ENCODE data around the gene SPECC1. TPM values are rescaled to one million over a fixed set of nuclear protein-coding genes. Genes with fewer than 3 reads are reported as not detected.
"Not testable (repeated sequence)": the region's sequence is repeated elsewhere in the genome, so short reads cannot be mapped to it uniquely, and the experiment has no call there.

Gene SPECC1
- polyA plus RNA-seq, 3 donors = 36.0 to 58.4 (median 50.5) TPM

DNA sequence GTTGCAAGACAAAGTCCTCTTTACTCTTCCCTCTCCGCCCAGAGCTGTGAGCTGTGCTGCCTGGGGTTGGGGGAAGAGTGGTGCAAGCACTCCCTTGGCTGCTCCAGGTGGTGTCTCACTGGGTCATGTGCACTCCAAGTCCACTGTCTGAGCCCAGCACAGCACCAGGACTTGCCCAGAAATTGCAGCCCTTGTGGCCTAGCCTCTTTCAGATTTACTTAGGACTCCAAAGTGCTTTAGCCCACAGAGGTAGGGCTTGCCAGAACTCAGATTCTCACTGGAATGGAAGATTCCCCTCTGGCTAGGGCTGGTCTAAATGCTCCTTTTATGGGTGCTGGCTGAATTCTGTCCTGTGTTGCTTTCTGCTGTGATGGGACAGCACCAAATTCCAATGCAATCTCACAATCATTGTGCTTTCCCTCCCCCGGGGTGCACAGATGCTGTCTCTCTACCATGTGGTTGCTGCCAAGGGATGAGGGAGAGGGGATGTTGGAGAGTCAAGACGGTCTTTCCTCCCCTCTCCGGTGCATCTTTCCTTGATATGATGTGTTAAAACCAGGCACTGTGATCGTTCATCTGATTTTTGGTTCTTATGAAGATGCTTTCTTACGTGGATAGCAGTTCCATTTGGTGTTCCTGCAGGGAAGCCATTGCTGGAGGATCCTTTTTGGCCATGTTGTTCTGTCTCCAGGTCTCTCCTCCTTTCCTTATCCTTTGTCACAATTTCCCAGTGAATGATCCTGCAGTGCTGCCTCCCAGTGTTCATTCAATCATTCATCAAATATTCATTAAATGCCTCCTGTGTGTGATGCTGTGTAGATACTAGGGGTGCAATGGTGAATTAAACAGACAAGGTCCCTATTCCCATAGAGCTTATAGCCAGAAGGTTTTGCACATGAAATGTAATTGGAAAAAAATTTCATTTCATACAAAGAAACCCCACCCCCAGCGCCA is 216.3 kb downstream of the SPECC1 start:
- Histone ChIP-seq H3K4me1 (ENCODE audit: control insufficient read depth in 1 of 2, insufficient read depth in 2 of 2, low read length in 2 of 2) (peaks cover 2 to 18% of the 10 kb centered on the region in 2 donors), H2AFZ (ENCODE audit: insufficient read depth, low read depth, low read length, poor library complexity, severe bottlenecking) (no peak overlapping the region), H3K9ac (ENCODE audit: insufficient read depth, low read length, poor library complexity, severe bottlenecking) (no peak overlapping the region), H3K4me2 (replicated peaks; ENCODE audit: extremely low read depth, low read length, poor library complexity, severe bottlenecking) (no peak overlapping the region), H4K20me1 (ENCODE audit: insufficient read depth, low read length) (peaks cover 76% of the 10 kb centered on the region), H3K79me2 (ENCODE audit: insufficient read depth, low read length) (peaks cover 66% of the 10 kb centered on the region), H3K36me3 (replicated peaks in 1 of 2; ENCODE audit: control insufficient read depth in 1 of 2, insufficient read depth in 2 of 2, low read length in 2 of 2) (peaks cover 31 to 73% of the 10 kb centered on the region in 2 donors), H3K27ac (ENCODE audit: low read depth in 1 of 2, low read length in 2 of 2) (no peak overlapping the region), H3K4me3 (replicated peaks in 1 of 3; ENCODE audit: low read depth in 2 of 3, low read length in 3 of 3) (no peak overlapping the region), H3K9me3 (replicated peaks in 1 of 2; ENCODE audit: control insufficient read depth in 1 of 2, insufficient read depth in 1 of 2, low read length in 2 of 2) (no peaks in the 10 kb centered on the region), H3K27me3 (ENCODE audit: control insufficient read depth in 2 of 2, insufficient read depth in 2 of 2, low read length in 2 of 2) (no peaks in the 10 kb centered on the region)
- intact Hi-C loops (cut with micrococcal nuclease) = loop anchor here (2.0 to 5.0 kb wide), 2 partner anchors 92 to 95 kb away; no protein-coding TSS in a partner anchor
- peaks cover 51 to 72% of the 10 kb centered on the region in 2 donors for H3K36me3 Mint-ChIP-seq
- no peaks in the 10 kb centered on the region for H3K27me3 Mint-ChIP-seq (ENCODE audit: low read depth in 3 of 3)
- no peaks in the 10 kb centered on the region for H3K9me3 Mint-ChIP-seq
- H3K27ac Mint-ChIP-seq = peak overlapping the region in 2 of 7 donors; percentile 15 to 59
- no peak overlapping the region for H3K4me3 Mint-ChIP-seq
- 75% methylated on average over 4 of the region's 7 CpGs for WGBS (ENCODE audit: insufficient coverage)
- TF ChIP-seq, protein P1, sequence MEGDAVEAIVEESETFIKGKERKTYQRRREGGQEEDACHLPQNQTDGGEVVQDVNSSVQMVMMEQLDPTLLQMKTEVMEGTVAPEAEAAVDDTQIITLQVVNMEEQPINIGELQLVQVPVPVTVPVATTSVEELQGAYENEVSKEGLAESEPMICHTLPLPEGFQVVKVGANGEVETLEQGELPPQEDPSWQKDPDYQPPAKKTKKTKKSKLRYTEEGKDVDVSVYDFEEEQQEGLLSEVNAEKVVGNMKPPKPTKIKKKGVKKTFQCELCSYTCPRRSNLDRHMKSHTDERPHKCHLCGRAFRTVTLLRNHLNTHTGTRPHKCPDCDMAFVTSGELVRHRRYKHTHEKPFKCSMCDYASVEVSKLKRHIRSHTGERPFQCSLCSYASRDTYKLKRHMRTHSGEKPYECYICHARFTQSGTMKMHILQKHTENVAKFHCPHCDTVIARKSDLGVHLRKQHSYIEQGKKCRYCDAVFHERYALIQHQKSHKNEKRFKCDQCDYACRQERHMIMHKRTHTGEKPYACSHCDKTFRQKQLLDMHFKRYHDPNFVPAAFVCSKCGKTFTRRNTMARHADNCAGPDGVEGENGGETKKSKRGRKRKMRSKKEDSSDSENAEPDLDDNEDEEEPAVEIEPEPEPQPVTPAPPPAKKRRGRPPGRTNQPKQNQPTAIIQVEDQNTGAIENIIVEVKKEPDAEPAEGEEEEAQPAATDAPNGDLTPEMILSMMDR (IDR thresholded peaks at IDR 0.05) = no peak
- H3K4me1 Mint-ChIP-seq = peaks cover 22% of the 10 kb centered on the region
- DNase-seq = no peak

DNA sequence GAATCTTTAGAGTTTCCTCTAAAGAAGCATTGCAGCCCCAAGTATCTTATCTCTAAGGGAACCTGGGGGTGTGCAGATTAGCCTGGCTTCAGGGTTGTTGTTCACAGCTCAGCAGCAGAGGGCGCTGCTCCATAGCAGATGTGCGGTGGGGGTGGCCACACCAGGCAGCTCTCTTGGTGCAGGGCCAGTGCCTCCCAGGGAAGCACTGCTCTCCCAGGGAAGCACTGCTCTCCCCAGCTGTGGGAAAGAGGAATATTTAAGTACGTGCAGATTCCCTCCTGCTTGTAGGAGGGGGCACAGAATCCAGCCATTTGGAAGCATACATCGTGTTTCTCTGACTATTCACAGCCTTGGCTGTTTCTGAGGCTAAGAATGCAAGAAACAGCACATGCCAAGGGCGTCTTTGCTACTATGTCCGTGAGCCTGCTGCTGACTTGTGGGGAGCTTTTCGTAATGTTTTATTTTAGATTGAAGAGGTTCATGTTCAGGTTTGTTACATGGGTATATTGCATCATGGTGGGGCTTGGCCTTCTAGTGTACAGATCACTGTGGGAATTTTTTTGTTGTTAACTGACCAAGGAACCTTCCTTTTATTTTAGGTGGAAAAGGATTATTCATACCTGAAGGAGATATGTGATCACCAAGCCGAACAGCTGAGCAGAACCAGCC is 217.8 kb downstream of the SPECC1 start:
- H3K9me3 Mint-ChIP-seq = no peaks in the 10 kb centered on the region
- Histone ChIP-seq H2AFZ (ENCODE audit: insufficient read depth, low read depth, low read length, poor library complexity, severe bottlenecking) (no peak overlapping the region), H3K27me3 (ENCODE audit: control insufficient read depth in 2 of 2, insufficient read depth in 2 of 2, low read length in 2 of 2) (no peaks in the 10 kb centered on the region), H3K9ac (ENCODE audit: insufficient read depth, low read length, poor library complexity, severe bottlenecking) (no peak overlapping the region), H3K79me2 (ENCODE audit: insufficient read depth, low read length) (peaks cover 54% of the 10 kb centered on the region), H3K4me1 (ENCODE audit: control insufficient read depth in 1 of 2, insufficient read depth in 2 of 2, low read length in 2 of 2) (peaks cover 2 to 18% of the 10 kb centered on the region in 2 donors), H4K20me1 (ENCODE audit: insufficient read depth, low read length) (peaks cover 67% of the 10 kb centered on the region), H3K9me3 (replicated peaks in 1 of 2; ENCODE audit: control insufficient read depth in 1 of 2, insufficient read depth in 1 of 2, low read length in 2 of 2) (no peaks in the 10 kb centered on the region), H3K4me3 (replicated peaks in 1 of 3; ENCODE audit: low read depth in 2 of 3, low read length in 3 of 3) (no peak overlapping the region), H3K27ac (ENCODE audit: low read depth in 1 of 2, low read length in 2 of 2) (peak overlapping the region in 1 of 2 donors; percentile 34), H3K36me3 (replicated peaks in 1 of 2; ENCODE audit: control insufficient read depth in 1 of 2, insufficient read depth in 2 of 2, low read length in 2 of 2) (peaks cover 45 to 84% of the 10 kb centered on the region in 2 donors), H3K4me2 (replicated peaks; ENCODE audit: extremely low read depth, low read length, poor library complexity, severe bottlenecking) (no peak overlapping the region)
- H3K36me3 Mint-ChIP-seq = peaks cover 58 to 79% of the 10 kb centered on the region in 2 donors
- H3K27me3 Mint-ChIP-seq (ENCODE audit: low read depth in 3 of 3) = no peaks in the 10 kb centered on the region
- WGBS (ENCODE audit: insufficient coverage) = 56% methylated on average over 6 of the region's 8 CpGs
- peak; percentile 50 to 64 (median 54) for DNase-seq
- no peak overlapping the region for H3K4me3 Mint-ChIP-seq
- H3K27ac Mint-ChIP-seq = peak overlapping the region in 3 of 7 donors; percentile 62 to 70 (median 69)
- TF ChIP-seq, protein P1 (IDR thresholded peaks at IDR 0.05) = peak; percentile 83
- H3K4me1 Mint-ChIP-seq = peaks cover 22% of the 10 kb centered on the region
- intact Hi-C loops (cut with micrococcal nuclease) = loop anchor here (2.0 to 5.0 kb wide), 2 partner anchors 90 to 94 kb away; no protein-coding TSS in a partner anchor

DNA sequence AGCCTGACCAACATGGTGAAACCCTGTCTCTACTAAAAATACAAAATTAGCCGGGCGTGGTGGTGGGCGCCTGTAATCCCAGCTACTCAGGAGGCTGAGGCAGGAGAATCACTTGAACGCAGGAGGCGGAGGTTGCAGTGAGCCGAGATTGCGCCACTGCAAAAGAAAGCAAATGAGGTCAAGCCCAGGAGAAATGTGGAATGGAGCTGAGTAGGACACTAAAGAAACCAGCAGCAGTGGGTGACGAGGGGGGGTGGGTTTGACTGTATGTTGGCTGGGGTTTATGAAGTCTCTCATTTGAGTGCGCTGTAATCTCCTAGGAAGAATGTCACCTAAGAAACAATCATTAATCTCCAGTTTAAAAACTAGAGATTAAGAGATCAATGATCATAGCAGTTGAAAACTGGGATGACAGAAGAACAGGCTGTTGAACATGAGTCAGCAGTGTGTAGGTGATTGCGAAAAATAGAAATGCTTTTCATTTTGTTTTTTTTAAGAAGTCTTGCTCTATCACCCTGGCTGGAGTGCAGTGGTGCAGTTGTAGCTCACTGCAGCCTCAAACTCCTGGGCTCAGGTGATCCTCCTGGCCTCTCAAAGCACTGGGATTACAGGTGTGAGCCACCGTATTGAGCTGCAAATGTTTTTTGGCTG is 218.7 kb downstream of the SPECC1 start:
- not testable (repeated sequence) for H3K27me3 ChIP-seq (ENCODE audit: control insufficient read depth in 2 of 2, insufficient read depth in 2 of 2, low read length in 2 of 2); H2AFZ ChIP-seq (ENCODE audit: insufficient read depth, low read depth, low read length, poor library complexity, severe bottlenecking); H3K4me2 ChIP-seq (replicated peaks; ENCODE audit: extremely low read depth, low read length, poor library complexity, severe bottlenecking); H3K9me3 ChIP-seq (replicated peaks in 1 of 2; ENCODE audit: control insufficient read depth in 1 of 2, insufficient read depth in 1 of 2, low read length in 2 of 2); H3K4me3 ChIP-seq (replicated peaks in 1 of 3; ENCODE audit: low read depth in 2 of 3, low read length in 3 of 3); H3K9me3 Mint-ChIP-seq; DNase-seq; H3K4me3 Mint-ChIP-seq; H3K9ac ChIP-seq (ENCODE audit: insufficient read depth, low read length, poor library complexity, severe bottlenecking); H3K27me3 Mint-ChIP-seq (ENCODE audit: low read depth in 3 of 3)
- peak overlapping the region in 1 of 2 donors; percentile 34 for H3K27ac ChIP-seq (ENCODE audit: low read depth in 1 of 2, low read length in 2 of 2)
- H4K20me1 ChIP-seq (ENCODE audit: insufficient read depth, low read length) = peaks cover 66% of the 10 kb centered on the region
- peaks cover 45% of the 10 kb centered on the region for H3K79me2 ChIP-seq (ENCODE audit: insufficient read depth, low read length)
- Mint-ChIP-seq H3K4me1 (peaks cover 22% of the 10 kb centered on the region), H3K36me3 (peaks cover 64 to 80% of the 10 kb centered on the region in 2 donors), H3K27ac (peak overlapping the region in 6 of 7 donors; percentile 15 to 80 (median 59))
- peaks cover 51 to 85% of the 10 kb centered on the region in 2 donors for H3K36me3 ChIP-seq (replicated peaks in 1 of 2; ENCODE audit: control insufficient read depth in 1 of 2, insufficient read depth in 2 of 2, low read length in 2 of 2)
- intact Hi-C loops (cut with micrococcal nuclease) = loop anchor here (2.0 to 5.0 kb wide), 2 partner anchors 89 to 93 kb away; no protein-coding TSS in a partner anchor
- 96% methylated on average over 3 of the region's 11 CpGs for WGBS (ENCODE audit: insufficient coverage)
- H3K4me1 ChIP-seq (ENCODE audit: control insufficient read depth in 1 of 2, insufficient read depth in 2 of 2, low read length in 2 of 2) = peaks cover 2 to 18% of the 10 kb centered on the region in 2 donors
